M059J (cell line): ENCODE measurements around the gene LZTFL1. TPM values are rescaled to one million over a fixed set of nuclear protein-coding genes. Genes with fewer than 3 reads are reported as not detected.

Experiments
- total RNA-seq: library from RNA; depleted of rRNA; stranded (reverse); fragments of >200 nt; shearing (Covaris generic); gene quantifications from 2 replicates; pipeline ENCODE4 v1.2.3, GENCODE V29; 2014; rRNA removed

LZTFL1 gene
- total RNA-seq, 1 experiment from 2014 or later: 18.0 TPM

Other genes starting within 250 kb of the LZTFL1 start
- gene LIMD1, start 247.4 kb downstream of the LZTFL1 start, total RNA-seq: 3.9 and 8.6 TPM in 2 replicates
- gene SACM1L, start 152.7 kb downstream of the LZTFL1 start, total RNA-seq: 11.9 and 20.5 TPM in 2 replicates
- gene SLC6A20, start 45.6 kb downstream of the LZTFL1 start, total RNA-seq: 0.02 and 1.7 TPM in 2 replicates
- not detected in 2 replicates for gene CCR9, start 44.4 kb upstream of the LZTFL1 start, total RNA-seq
- not detected in 2 replicates for gene CXCR6, start 101.3 kb upstream of the LZTFL1 start, total RNA-seq
- gene FYCO1, start 153.7 kb upstream of the LZTFL1 start, total RNA-seq: 3.8 and 7.8 TPM in 2 replicates
- gene XCR1, start 185.4 kb upstream of the LZTFL1 start, total RNA-seq: not detected in 2 replicates